NCI-H1930 (cell line): Measurements from ENCODE around the gene ZNF330.
"Not testable (repeated sequence)": the region's sequence is repeated elsewhere in the genome, so short reads cannot be mapped to it uniquely, and the experiment has no call there.

Experiments
- DNase-seq, 2 experiments: peaks; one replicate each; lab custom pipeline; 2025; lab: John Stamatoyannopoulos, UW

ZNF330 gene

GRCh38 chr4:141220691-141221659 is at the start of gene ZNF330:
Gene ZNF330 (plus strand): TSS chr4:141220895. CDS start chr4:141222372, 1,477 bp downstream.
- DNase-seq: peak; percentile 50 to 86

- DNase-seq: no peak
Measured at GRCh38 chr4:141174457-141174856, 46.2 kb upstream of the ZNF330 start.

GRCh38 chr4:141177171-141177570 is 43.5 kb upstream of the ZNF330 start:
- DNase-seq: no peak

- DNase-seq: no peak
Measured at GRCh38 chr4:141179474-141180373, 41.0 kb upstream of the ZNF330 start.

GRCh38 chr4:141180991-141181761 is 39.5 kb upstream of the ZNF330 start:
- no peak for DNase-seq

GRCh38 chr4:141183491-141183890 is 37.2 kb upstream of the ZNF330 start:
- not testable (repeated sequence) for DNase-seq

GRCh38 chr4:141192564-141192963 is 28.1 kb upstream of the ZNF330 start:
- no peak for DNase-seq

GRCh38 chr4:141193516-141194034 is 27.1 kb upstream of the ZNF330 start:
- DNase-seq: no peak

GRCh38 chr4:141195095-141195707 is 25.5 kb upstream of the ZNF330 start:
- no peak for DNase-seq

GRCh38 chr4:141196227-141196933 is 24.3 kb upstream of the ZNF330 start:
- DNase-seq: no peak

- no peak for DNase-seq
Measured at GRCh38 chr4:141207961-141208360, 12.7 kb upstream of the ZNF330 start.

GRCh38 chr4:141210168-141210567 is 10.5 kb upstream of the ZNF330 start:
- DNase-seq: no peak

- DNase-seq: no peak
Measured at GRCh38 chr4:141213550-141213991, 7.1 kb upstream of the ZNF330 start.

GRCh38 chr4:141215030-141215429 is 5.7 kb upstream of the ZNF330 start:
- DNase-seq: no peak

- DNase-seq: no peak
Measured at GRCh38 chr4:141216002-141216761, 4.5 kb upstream of the ZNF330 start.

GRCh38 chr4:141220271-141220670 is 424 bp upstream of the ZNF330 start:
- no peak for DNase-seq

- DNase-seq: no peak
Measured at GRCh38 chr4:141223418-141223817, 2.7 kb downstream of the ZNF330 start.

GRCh38 chr4:141227280-141227679 is 6.6 kb downstream of the ZNF330 start:
- not testable (repeated sequence) for DNase-seq

GRCh38 chr4:141229408-141230101 is 8.9 kb downstream of the ZNF330 start:
- DNase-seq: no peak
